Stomach (tissue), 9 donors: ENCODE results near the gene AP3B1. TPM values are rescaled to one million over a fixed set of nuclear protein-coding genes. Genes with fewer than 3 reads are reported as not detected.

Source experiments
- DNase-seq, 2 donors: peaks; one replicate each; pipeline versions ENCODE4 v3.0.0 to v3.0.0-alpha.2; 2013 to 2019
- H3K27ac ChIP-seq, 5 donors: fragments of 200-600 bp in 4 of 5; sonication (generic) in 4 of 5; one replicate each; pipeline ENCODE4 v1.5.1; 2013 to 2019; ENCODE audit warnings: mild to moderate bottlenecking in 1 of 5, moderate library complexity in 1 of 5
- H3K27me3 ChIP-seq, 3 donors: fragments of 200-600 bp; sonication (generic); one replicate each; pipeline ENCODE4 v1.5.1; 2017 to 2019; ENCODE audit warnings: mixed run types in 1 of 3
- H3K36me3 ChIP-seq, 4 donors: fragments of 200-600 bp; sonication (generic); 1 replicate in 3 of 4; 2 replicates in 1 of 4; pipeline ENCODE4 v1.5.1; 2016 to 2019
- H3K4me1 ChIP-seq, 4 donors: fragments of 200-600 bp; sonication (generic); one replicate each; pipeline ENCODE4 v1.5.1; 2016 to 2019
- H3K4me3 ChIP-seq, 4 donors: fragments of 200-600 bp; sonication (generic) in 3 of 4; one replicate each; pipeline ENCODE4 v1.5.1; 2016 to 2019; ENCODE audit warnings: mild to moderate bottlenecking in 1 of 4
- H3K9me3 ChIP-seq, 4 donors: fragments of 200-600 bp; sonication (generic); one replicate each; pipeline ENCODE4 v1.5.1; 2016 to 2019
- CTCF ChIP-seq, 7 experiments: fragments of 450-650 bp in 4 of 7; fragments of 200-600 bp in 3 of 7; sonication (generic) in 3 of 7; IDR thresholded peaks; one replicate each; pipeline ENCODE4 v1.5.1; 2016 to 2019; ENCODE audit warnings: antibody characterized with exemption in 7 of 7, control low read depth in 2 of 7, mild to moderate bottlenecking in 1 of 7
- EP300 ChIP-seq: sonication (generic); formaldehyde crosslinking; IDR thresholded peaks from one replicate; pipeline ENCODE4 v1.6.1; 2017; ENCODE audit warnings: antibody characterized with exemption
- POLR2A ChIP-seq, 4 donors: fragments of 450-650 bp; IDR thresholded peaks; one replicate each; pipeline ENCODE4 v1.6.1; 2016; ENCODE audit warnings: antibody characterized with exemption in 4 of 4, control low read depth in 2 of 4, mild to moderate bottlenecking in 1 of 4, moderate library complexity in 1 of 4
- POLR2AphosphoS5 ChIP-seq, 3 donors: sonication (generic); formaldehyde crosslinking; IDR thresholded peaks; one replicate each; pipeline ENCODE4 v1.6.1; 2016; ENCODE audit warnings: antibody characterized with exemption in 3 of 3
- WGBS, 5 donors: extraction: QIAGEN DNeasy Blood & Tissue Kit in 3 of 5; methylation state at CpG; one replicate each; pipeline versions ENCODE4 v1.1.5 to v1.1.7; 2013 to 2018; 5-methylcytosine and 5-hydroxymethylcytosine counted together
- intact Hi-C: fragments of 100-400 bp; cut with DNase I; formaldehyde crosslinking; loops from one replicate; pipeline ENCODE4 v1.15.1; 2023; ENCODE audit warnings: low total_unique reads
- polyA plus RNA-seq, 3 donors: library from polyadenylated mRNA; stranded (reverse); fragments of 200-250 nt; gene quantifications; one replicate each; pipeline ENCODE4 v1.2.3, GENCODE V29; 2013
- total RNA-seq, 5 donors: library from RNA; depleted of rRNA; stranded (reverse); fragments of >200 nt; gene quantifications; one replicate each; pipeline versions ENCODE4 v1.1.0 to v1.2.3, GENCODE V29; 2014 to 2016
- donor health status: healthy with polysubstance abuse.
- donor health status: Bipolar disorder and iron deficiency.
- donor health status: healthy.

The AP3B1 gene
- total and polyA plus RNA-seq, 8 donors = 15.2 to 81.0 (median 23.5) TPM

- Histone ChIP-seq H3K9me3 (no peaks in the 10 kb centered on the region), H3K27ac (no peak overlapping the region), H3K27me3 (peaks cover 0 to 1% (median 0%) of the 10 kb centered on the region in 3 donors), H3K4me1 (peaks cover 0 to 5% (median 0%) of the 10 kb centered on the region in 4 donors), H3K36me3 (peaks cover 0 to 5% (median 2%) of the 10 kb centered on the region in 4 donors), H3K4me3 (no peak overlapping the region)
- no peak for TF ChIP-seq EP300
- no peak for TF ChIP-seq CTCF (IDR thresholded peaks at IDR 0.05)
- no peak for TF ChIP-seq POLR2AphosphoS5 (IDR thresholded peaks at IDR 0.05)
- no peak for TF ChIP-seq POLR2A (IDR thresholded peaks at IDR 0.05)
- WGBS, 5 donors = 78 to 91% (median 85%) methylated on average over 5 to 6 of the region's 6 CpGs
- DNase-seq = no peak
- intact Hi-C loops = no loop called here
Measured at GRCh38 chr5:77986261-77986660, 308.2 kb downstream of the AP3B1 start.

DNA sequence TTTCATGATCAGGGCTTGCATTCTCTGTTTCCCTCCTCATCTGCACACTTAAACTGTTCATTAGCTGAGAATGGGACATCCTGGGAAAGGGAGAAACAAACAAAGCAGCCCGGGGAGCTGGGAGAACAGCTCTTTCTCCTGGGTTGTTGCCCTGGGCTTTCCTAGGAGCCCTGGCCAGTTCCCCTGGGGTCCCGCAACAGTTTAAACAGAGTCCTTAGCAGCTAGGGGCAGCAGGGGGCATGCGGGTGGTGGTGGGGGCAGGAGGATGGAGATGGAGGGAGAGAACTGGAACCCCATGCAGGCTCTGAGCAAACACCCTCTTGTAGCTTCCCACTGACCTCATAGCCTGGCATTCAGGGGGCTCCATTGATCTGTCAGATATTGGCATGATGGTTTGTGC lies 309.3 kb downstream of the AP3B1 start:
- Histone ChIP-seq H3K27ac (no peak overlapping the region), H3K4me3 (no peak overlapping the region), H3K27me3 (peaks cover 0 to 5% (median 0%) of the 10 kb centered on the region in 3 donors), H3K4me1 (peaks cover 0 to 5% (median 0%) of the 10 kb centered on the region in 4 donors), H3K9me3 (no peaks in the 10 kb centered on the region), H3K36me3 (peaks cover 0 to 5% (median 0%) of the 10 kb centered on the region in 4 donors)
- WGBS, 5 donors = 39 to 52% (median 47%) methylated on average over 3 of the region's 3 CpGs
- intact Hi-C loops = no loop called here
- DNase-seq = no peak
- no peak for TF ChIP-seq POLR2A (IDR thresholded peaks at IDR 0.05)
- TF ChIP-seq EP300 = no peak
- no peak for TF ChIP-seq CTCF (IDR thresholded peaks at IDR 0.05)
- TF ChIP-seq POLR2AphosphoS5 (IDR thresholded peaks at IDR 0.05) = no peak

- Histone ChIP-seq H3K4me1 (peaks cover 0 to 5% (median 0%) of the 10 kb centered on the region in 4 donors), H3K27ac (no peak overlapping the region), H3K36me3 (peaks cover 0 to 5% (median 0%) of the 10 kb centered on the region in 4 donors), H3K9me3 (no peaks in the 10 kb centered on the region), H3K27me3 (peaks cover 0 to 5% (median 0%) of the 10 kb centered on the region in 3 donors), H3K4me3 (no peak overlapping the region)
- intact Hi-C loops = no loop called here
- TF ChIP-seq CTCF (IDR thresholded peaks at IDR 0.05) (no peak), POLR2A (IDR thresholded peaks at IDR 0.05) (no peak), POLR2AphosphoS5 (IDR thresholded peaks at IDR 0.05) (no peak)
- WGBS, 5 donors = 37 to 48% (median 41%) methylated on average over 11 of the region's 11 CpGs
- no peak for DNase-seq
Measured at GRCh38 chr5:77984587-77984986, 309.9 kb downstream of the AP3B1 start.

GRCh38 chr5:77983482-77984199 lies 310.9 kb downstream of the AP3B1 start:
- Histone ChIP-seq H3K4me3 (no peak overlapping the region), H3K9me3 (no peaks in the 10 kb centered on the region), H3K36me3 (peaks cover 0 to 5% (median 0%) of the 10 kb centered on the region in 4 donors), H3K4me1 (peaks cover 0 to 5% (median 0%) of the 10 kb centered on the region in 4 donors), H3K27ac (no peak overlapping the region), H3K27me3 (peaks cover 0 to 5% (median 0%) of the 10 kb centered on the region in 3 donors)
- WGBS, 5 donors = 68 to 79% (median 75%) methylated on average over 5 of the region's 5 CpGs
- TF ChIP-seq POLR2AphosphoS5 (IDR thresholded peaks at IDR 0.05) = no peak
- no peak for TF ChIP-seq EP300
- TF ChIP-seq CTCF (IDR thresholded peaks at IDR 0.05) = no peak
- TF ChIP-seq POLR2A (IDR thresholded peaks at IDR 0.05) = no peak
- intact Hi-C loops = no loop called here
- DNase-seq = no peak
